C4-2B (cell line): Measurements from ENCODE around the gene POLG2.

Experiments
- CTCF ChIP-seq: fragments of 450-650 bp; conservative IDR thresholded peaks from 2 replicates; pipeline ENCODE4 v1.5.1; 2017; ENCODE audit warnings: mild to moderate bottlenecking
- ZFX ChIP-seq: fragments of 450-650 bp; IDR thresholded peaks from 2 replicates; pipeline ENCODE4 v1.6.1; 2017

GRCh38 chr17:64488301-64488700, 8.6 kb downstream of the POLG2 start:
- no peak for TF ChIP-seq CTCF
- TF ChIP-seq ZFX, result no peak
